GM21526 (cell line): Measurements from ENCODE around the gene LIMCH1.
"Not testable (repeated sequence)": the region's sequence is repeated elsewhere in the genome, so short reads cannot be mapped to it uniquely, and the experiment has no call there.

Source experiments
- ATAC-seq: cut with Tn5 transposase; IDR thresholded peaks from one replicate; pipeline ENCODE4 v1.9.1; 2021; ENCODE audit warnings: moderate library complexity; ENCODE audit not compliant: unreplicated experiment, low FRiP score

The LIMCH1 gene

GRCh38 chr4:41538017-41538733, at the start of gene LIMCH1:
Gene LIMCH1, plus strand, starts transcription at chr4:41538157. Its CDS starts 67,839 bp downstream, at chr4:41605996.
- no peak for ATAC-seq

- ATAC-seq = not testable (repeated sequence)
Measured at GRCh38 chr4:41491081-41491576, 46.8 kb upstream of the LIMCH1 start.

GRCh38 chr4:41496977-41497376, 41.0 kb upstream of the LIMCH1 start:
- ATAC-seq = no peak

GRCh38 chr4:41498177-41498576, 39.8 kb upstream of the LIMCH1 start:
- ATAC-seq = no peak

- no peak for ATAC-seq
Measured at GRCh38 chr4:41504167-41504818, 33.7 kb upstream of the LIMCH1 start.

GRCh38 chr4:41505161-41505661, 32.7 kb upstream of the LIMCH1 start:
- ATAC-seq = no peak

GRCh38 chr4:41506130-41506529, 31.8 kb upstream of the LIMCH1 start:
- ATAC-seq = no peak

- ATAC-seq = no peak
Measured at GRCh38 chr4:41507291-41507947, 30.5 kb upstream of the LIMCH1 start.

- no peak for ATAC-seq
Measured at GRCh38 chr4:41509451-41509866, 28.5 kb upstream of the LIMCH1 start.

- ATAC-seq = no peak
Measured at GRCh38 chr4:41510179-41510578, 27.8 kb upstream of the LIMCH1 start.

GRCh38 chr4:41512136-41512535, 25.8 kb upstream of the LIMCH1 start:
- no peak for ATAC-seq

GRCh38 chr4:41512596-41512995, 25.4 kb upstream of the LIMCH1 start:
- ATAC-seq = no peak

GRCh38 chr4:41514169-41514568, 23.8 kb upstream of the LIMCH1 start:
- ATAC-seq = no peak

GRCh38 chr4:41514766-41515481, 23.0 kb upstream of the LIMCH1 start:
- no peak for ATAC-seq

GRCh38 chr4:41517121-41517520, 20.8 kb upstream of the LIMCH1 start:
- ATAC-seq = no peak

GRCh38 chr4:41517747-41518146, 20.2 kb upstream of the LIMCH1 start:
- no peak for ATAC-seq

GRCh38 chr4:41524425-41524824, 13.5 kb upstream of the LIMCH1 start:
- no peak for ATAC-seq

GRCh38 chr4:41525129-41525528, 12.8 kb upstream of the LIMCH1 start:
- ATAC-seq = no peak

- no peak for ATAC-seq
Measured at GRCh38 chr4:41526628-41527027, 11.3 kb upstream of the LIMCH1 start.

- no peak for ATAC-seq
Measured at GRCh38 chr4:41528512-41529205, 9.3 kb upstream of the LIMCH1 start.
